Mesendoderm (in vitro differentiated cells): ENCODE data around the gene NRP2.

Experiments used
- DNase-seq: peaks from one replicate; pipeline ENCODE4 v3.0.0; 2013
- H2AK5ac ChIP-seq: 2 replicates; pipeline ENCODE4 v1.6.1; 2013; ENCODE audit warnings: low read length, inconsistent platforms
- H2BK120ac ChIP-seq: 2 replicates; pipeline ENCODE4 v1.6.1; 2013; ENCODE audit warnings: low read depth, mild to moderate bottlenecking, low read length, moderate library complexity, mixed read lengths
- H2BK15ac ChIP-seq: replicated peaks from 2 replicates; pipeline ENCODE4 v1.6.1; 2013; ENCODE audit warnings: low read depth, mild to moderate bottlenecking, moderate library complexity
- H2BK5ac ChIP-seq: 2 replicates; pipeline ENCODE4 v1.6.1; 2013; ENCODE audit warnings: low read length, inconsistent platforms
- H3K18ac ChIP-seq: 2 replicates; pipeline ENCODE4 v1.6.1; 2013; ENCODE audit warnings: mild to moderate bottlenecking, low read length, mixed read lengths
- H3K23ac ChIP-seq: one replicate; pipeline ENCODE4 v1.6.1; 2013; ENCODE audit warnings: low read length
- H3K27ac ChIP-seq: 2 replicates; pipeline ENCODE4 v1.5.1; 2013; ENCODE audit warnings: low read depth, mild to moderate bottlenecking, inconsistent platforms, low read length, moderate library complexity
- H3K27me3 ChIP-seq: 2 replicates; pipeline ENCODE4 v1.6.1; 2013; ENCODE audit warnings: low read length, control low read depth, mild to moderate bottlenecking, inconsistent platforms; ENCODE audit not compliant: insufficient read depth, poor library complexity
- H3K36me3 ChIP-seq: 2 replicates; pipeline ENCODE4 v1.6.1; 2013; ENCODE audit warnings: low read length, inconsistent platforms; ENCODE audit not compliant: control insufficient read depth, insufficient read depth
- H3K4ac ChIP-seq: one replicate; pipeline ENCODE4 v1.6.1; 2013; ENCODE audit warnings: low read depth, mild to moderate bottlenecking, low read length, moderate library complexity
- H3K4me1 ChIP-seq: 2 replicates; pipeline ENCODE4 v1.6.1; 2013; ENCODE audit warnings: low read depth, low read length, inconsistent platforms; ENCODE audit not compliant: control insufficient read depth
- H3K4me2 ChIP-seq: 2 replicates; pipeline ENCODE4 v1.6.1; 2013; ENCODE audit warnings: low read length
- H3K4me3 ChIP-seq: 2 replicates; pipeline ENCODE4 v1.5.1; 2013; ENCODE audit warnings: mild to moderate bottlenecking, low read length
- H3K56ac ChIP-seq: one replicate; pipeline ENCODE4 v1.6.1; 2013; ENCODE audit warnings: low read length
- H3K79me1 ChIP-seq: 2 replicates; pipeline ENCODE4 v1.6.1; 2013; ENCODE audit warnings: low read length, inconsistent platforms
- H3K79me2 ChIP-seq: 2 replicates; pipeline ENCODE4 v1.6.1; 2013; ENCODE audit warnings: mild to moderate bottlenecking, low read length; ENCODE audit not compliant: control insufficient read depth, insufficient read depth
- H3K9ac ChIP-seq: 2 replicates; pipeline ENCODE4 v1.6.1; 2013; ENCODE audit warnings: low read length, inconsistent platforms
- H4K5ac ChIP-seq: one replicate; pipeline ENCODE4 v1.6.1; 2013; ENCODE audit warnings: low read length
- H4K8ac ChIP-seq: one replicate; pipeline ENCODE4 v1.6.1; 2013; ENCODE audit warnings: low read depth, mild to moderate bottlenecking, control low read depth, low read length, moderate library complexity
- WGBS: extraction: QIAGEN DNeasy Blood & Tissue Kit; methylation state at CpG from one replicate; pipeline ENCODE4 v1.1.7; 2013; ENCODE audit warnings: low lambda C conversion rate, missing lambda C conversion rate; ENCODE audit not compliant: insufficient coverage; ENCODE audit errors: extremely low coverage; 5-methylcytosine and 5-hydroxymethylcytosine counted together

The NRP2 gene

GRCh38 chr2:205703471-205704126, 21.3 kb downstream of the NRP2 start:
- no peak overlapping the region for H3K4ac ChIP-seq
- peaks cover 6% of the 10 kb centered on the region for H3K79me1 ChIP-seq
- no peak overlapping the region for H4K5ac ChIP-seq
- no peak overlapping the region for H3K4me2 ChIP-seq
- no peak overlapping the region for H2BK5ac ChIP-seq
- H3K18ac ChIP-seq = peak overlapping the region; percentile 23
- H3K56ac ChIP-seq = peak overlapping the region; percentile 45
- H3K4me3 ChIP-seq = no peak overlapping the region
- H3K27ac ChIP-seq = no peak overlapping the region
- no peak overlapping the region for H4K8ac ChIP-seq
- no peak overlapping the region for H3K9ac ChIP-seq
- no peak overlapping the region for H2AK5ac ChIP-seq
- peaks cover 28% of the 10 kb centered on the region for H3K4me1 ChIP-seq
- no peaks in the 10 kb centered on the region for H3K27me3 ChIP-seq
- no peak overlapping the region for H2BK15ac ChIP-seq
- WGBS = no CpG with 5 or more reads among the region's 8 CpGs
- H3K36me3 ChIP-seq = no peaks in the 10 kb centered on the region
- H3K79me2 ChIP-seq = peaks cover 1% of the 10 kb centered on the region
- H3K23ac ChIP-seq = no peak overlapping the region
- no peak overlapping the region for H2BK120ac ChIP-seq
- DNase-seq = no peak

GRCh38 chr2:205704127-205704741, 21.9 kb downstream of the NRP2 start:
- no peak overlapping the region for H3K27ac ChIP-seq

GRCh38 chr2:205705511-205706349, 23.4 kb downstream of the NRP2 start:
- Histone ChIP-seq H3K27ac (no peak overlapping the region), H4K8ac (no peak overlapping the region), H2BK5ac (no peak overlapping the region), H3K4ac (no peak overlapping the region), H3K36me3 (no peaks in the 10 kb centered on the region), H3K27me3 (no peaks in the 10 kb centered on the region), H3K4me2 (no peak overlapping the region), H3K9ac (no peak overlapping the region), H4K5ac (no peak overlapping the region), H3K23ac (no peak overlapping the region), H3K79me1 (peaks cover 6% of the 10 kb centered on the region), H3K56ac (peak overlapping the region; percentile 3), H3K4me3 (no peak overlapping the region), H3K4me1 (peaks cover 14% of the 10 kb centered on the region), H3K79me2 (peaks cover 1% of the 10 kb centered on the region), H2BK15ac (no peak overlapping the region), H3K18ac (no peak overlapping the region), H2AK5ac (no peak overlapping the region), H2BK120ac (no peak overlapping the region)
- DNase-seq = no peak
- WGBS = no CpG with 5 or more reads among the region's 16 CpGs

More at GRCh38 chr2:205704127-205704741, 21.9 kb downstream of the NRP2 start:
- H3K4me3 ChIP-seq = no peak overlapping the region
- H2AK5ac ChIP-seq = no peak overlapping the region
- peak overlapping the region; percentile 45 for H3K56ac ChIP-seq
- peaks cover 6% of the 10 kb centered on the region for H3K79me1 ChIP-seq
- no peak overlapping the region for H3K23ac ChIP-seq
- H2BK120ac ChIP-seq = no peak overlapping the region
- peaks cover 1% of the 10 kb centered on the region for H3K79me2 ChIP-seq
- H4K8ac ChIP-seq = no peak overlapping the region
- H3K4me1 ChIP-seq = peaks cover 25% of the 10 kb centered on the region
- WGBS = no CpG with 5 or more reads among the region's 9 CpGs
- no peak overlapping the region for H4K5ac ChIP-seq
- H2BK15ac ChIP-seq = no peak overlapping the region
- DNase-seq = no peak
- H3K9ac ChIP-seq = peak overlapping the region; percentile 6
- H3K36me3 ChIP-seq = no peaks in the 10 kb centered on the region
- no peak overlapping the region for H3K4me2 ChIP-seq
- peak overlapping the region; percentile 25 for H3K18ac ChIP-seq
- H2BK5ac ChIP-seq = no peak overlapping the region
- H3K27me3 ChIP-seq = no peaks in the 10 kb centered on the region
- H3K4ac ChIP-seq = no peak overlapping the region

DNA sequence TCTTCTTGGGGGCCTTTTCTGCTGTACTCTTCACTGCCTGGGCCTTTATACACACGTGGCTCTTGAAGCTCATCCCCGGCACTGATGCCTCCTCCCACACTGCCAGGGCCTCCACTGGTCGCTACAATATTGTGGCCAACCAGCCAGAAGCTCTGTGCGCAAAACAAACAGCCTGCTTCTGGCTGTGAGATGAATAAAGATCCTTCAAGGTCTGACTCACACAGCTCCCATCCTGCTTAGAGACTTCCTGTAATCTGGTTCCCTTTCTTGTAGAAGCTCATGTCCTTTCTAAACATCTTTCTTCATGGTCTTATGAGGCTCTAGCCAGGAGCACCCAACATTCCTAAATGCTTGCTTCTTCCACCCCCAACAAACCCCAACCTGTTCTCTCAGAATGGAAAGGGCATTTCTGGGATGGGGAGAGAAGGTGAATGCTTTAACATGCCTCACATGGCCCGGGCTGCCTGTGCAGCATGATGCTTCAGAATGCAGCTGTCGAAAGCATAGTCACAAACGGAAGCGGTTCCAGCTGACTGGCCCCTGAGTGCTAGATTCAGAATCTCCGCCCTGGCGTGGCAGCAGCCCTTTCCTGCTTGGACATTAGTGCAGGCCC, 24.6 kb downstream of the NRP2 start:
- DNase-seq = peak; percentile 35
- no peak overlapping the region for H2BK15ac ChIP-seq
- H3K27ac ChIP-seq = no peak overlapping the region
- H3K4me3 ChIP-seq = no peak overlapping the region
- H3K4me1 ChIP-seq = peaks cover 13% of the 10 kb centered on the region
- no peaks in the 10 kb centered on the region for H3K27me3 ChIP-seq
- no peak overlapping the region for H3K18ac ChIP-seq
- H3K9ac ChIP-seq = no peak overlapping the region
- no peak overlapping the region for H4K8ac ChIP-seq
- peak overlapping the region; percentile 11 for H3K56ac ChIP-seq
- H3K4ac ChIP-seq = no peak overlapping the region
- peaks cover 1% of the 10 kb centered on the region for H3K79me2 ChIP-seq
- no peak overlapping the region for H3K4me2 ChIP-seq
- peaks cover 6% of the 10 kb centered on the region for H3K79me1 ChIP-seq
- H4K5ac ChIP-seq = no peak overlapping the region
- no peak overlapping the region for H2BK120ac ChIP-seq
- no peaks in the 10 kb centered on the region for H3K36me3 ChIP-seq
- WGBS = no CpG with 5 or more reads among the region's 10 CpGs
- no peak overlapping the region for H2BK5ac ChIP-seq
- no peak overlapping the region for H2AK5ac ChIP-seq
- H3K23ac ChIP-seq = no peak overlapping the region

DNA sequence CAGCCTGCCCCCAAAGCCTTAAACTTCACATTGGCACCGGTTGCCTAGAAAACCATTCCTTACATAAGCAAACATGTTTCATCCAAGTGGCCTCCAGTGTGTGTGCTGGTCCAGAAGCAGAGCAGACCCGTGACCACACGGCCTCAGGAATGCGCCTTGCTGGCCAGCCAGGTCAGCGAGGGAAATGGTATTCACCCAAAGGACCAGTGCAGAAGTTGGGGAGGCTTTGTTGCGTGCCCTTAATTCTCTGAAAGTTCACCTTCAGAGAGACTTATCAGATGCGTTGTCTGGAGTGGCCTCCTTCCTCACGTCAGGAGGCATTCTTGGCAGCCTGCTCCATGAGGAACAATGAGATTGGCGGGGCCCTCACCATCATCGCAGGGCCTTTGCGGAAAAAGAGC, 25.9 kb downstream of the NRP2 start:
- Histone ChIP-seq H4K8ac (no peak overlapping the region), H3K9ac (no peak overlapping the region), H3K4me1 (peaks cover 4% of the 10 kb centered on the region), H3K23ac (no peak overlapping the region), H3K4ac (no peak overlapping the region), H2BK120ac (no peak overlapping the region), H3K27ac (no peak overlapping the region), H2BK15ac (no peak overlapping the region), H3K4me2 (no peak overlapping the region), H3K4me3 (no peak overlapping the region), H4K5ac (no peak overlapping the region), H3K18ac (no peak overlapping the region), H3K79me1 (peaks cover 4% of the 10 kb centered on the region), H2BK5ac (no peak overlapping the region), H2AK5ac (no peak overlapping the region), H3K36me3 (no peaks in the 10 kb centered on the region), H3K27me3 (no peaks in the 10 kb centered on the region), H3K56ac (no peak overlapping the region), H3K79me2 (no peaks in the 10 kb centered on the region)
- no CpG with 5 or more reads among the region's 11 CpGs for WGBS
- no peak for DNase-seq
